HG03196 (cell line): ENCODE results near the gene LBX2.

Experiments used
- ATAC-seq: cut with Tn5 transposase; IDR thresholded peaks from one replicate; pipeline ENCODE4 v1.9.1; 2021; ENCODE audit not compliant: unreplicated experiment

Gene LBX2

GRCh38 chr2:74526649-74527230 lies 27.3 kb upstream of the LBX2 start:
- ATAC-seq: no peak

DNA sequence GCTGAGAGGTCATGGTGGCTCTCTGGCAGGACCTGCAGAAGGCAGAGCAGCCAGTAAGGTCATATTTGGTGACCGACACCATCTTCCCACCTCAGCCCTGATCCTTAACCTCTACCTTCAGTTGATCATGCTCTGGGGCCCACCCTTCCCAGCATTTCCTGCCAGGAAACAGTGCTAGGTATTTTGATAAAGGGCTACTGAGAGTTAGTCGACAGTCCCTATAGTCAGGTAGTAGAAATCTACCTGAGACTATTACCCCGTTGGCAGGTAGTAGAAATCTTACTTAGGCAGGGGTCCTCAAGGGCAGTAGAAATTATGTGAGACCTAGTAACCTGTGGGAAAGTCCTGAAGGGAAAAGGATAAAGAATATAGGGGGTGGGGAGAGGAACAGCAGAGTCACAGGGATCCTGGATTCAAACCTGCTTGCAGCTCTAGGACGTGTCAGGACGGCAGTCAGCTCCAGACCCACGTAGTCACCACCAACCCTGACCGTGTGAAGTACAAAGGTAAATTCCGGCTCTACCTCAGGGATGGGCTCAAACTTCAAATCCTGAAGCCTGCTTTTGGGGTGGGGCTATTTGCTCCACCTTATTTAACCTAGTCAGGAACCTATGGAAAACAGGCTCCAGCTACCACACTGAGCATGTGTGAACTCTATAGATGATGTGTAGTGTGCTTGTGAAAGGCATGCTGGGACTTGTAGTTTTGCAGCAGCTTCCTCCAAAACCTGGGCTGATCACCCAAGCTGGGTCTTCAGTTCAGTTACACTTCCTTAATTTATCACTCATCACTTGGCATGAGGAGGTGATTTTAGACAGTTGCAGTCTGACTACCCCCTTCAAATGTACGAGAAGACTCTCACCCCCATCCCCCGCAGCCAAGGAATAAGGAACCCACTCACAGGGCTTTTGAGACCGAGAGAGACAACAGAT lies 26.6 kb upstream of the LBX2 start, which contains the start of gene DQX1:
DQX1 (minus strand) TSS at position 515 of the 932 bp plus-strand sequence; CDS start at position 13, 502 bp downstream.
- ATAC-seq: no peak

DNA sequence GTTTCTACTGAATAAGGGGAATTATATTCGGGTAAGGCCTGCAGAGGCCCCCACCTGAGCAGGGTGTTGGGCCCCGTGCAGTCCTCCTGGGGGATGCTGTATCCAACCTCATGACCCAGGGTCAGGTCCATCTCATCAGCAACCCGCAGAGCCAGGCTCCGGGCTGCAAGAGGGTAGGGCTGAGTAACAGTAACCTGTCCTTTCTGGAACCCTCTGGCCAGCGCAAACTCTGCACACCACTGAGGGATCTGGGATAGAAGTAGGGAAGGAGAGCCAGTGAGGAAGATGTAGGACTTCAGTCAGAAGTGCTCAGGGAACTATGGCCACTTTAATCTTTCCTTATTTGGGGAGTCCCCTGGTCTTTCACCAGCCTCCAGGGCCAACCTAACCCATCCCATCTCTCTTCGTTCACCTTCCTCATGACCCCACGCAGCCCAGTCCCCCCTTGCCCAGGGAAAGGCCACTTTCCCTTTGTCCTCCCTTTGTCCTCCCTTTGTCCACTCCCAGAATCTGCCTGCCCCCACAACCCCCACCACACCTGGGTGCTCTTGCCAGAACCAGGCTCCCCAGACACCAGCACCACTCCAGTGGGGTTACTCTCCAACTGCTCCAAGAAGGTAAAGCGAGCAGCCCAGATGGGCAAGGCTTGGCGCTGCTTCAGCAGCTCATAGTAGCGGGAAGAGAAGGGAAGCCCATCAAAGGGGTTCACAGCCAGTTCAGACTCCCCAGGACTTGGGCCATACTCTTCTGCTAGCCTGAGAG lies 25.7 kb upstream of the LBX2 start:
- ATAC-seq: no peak

DNA sequence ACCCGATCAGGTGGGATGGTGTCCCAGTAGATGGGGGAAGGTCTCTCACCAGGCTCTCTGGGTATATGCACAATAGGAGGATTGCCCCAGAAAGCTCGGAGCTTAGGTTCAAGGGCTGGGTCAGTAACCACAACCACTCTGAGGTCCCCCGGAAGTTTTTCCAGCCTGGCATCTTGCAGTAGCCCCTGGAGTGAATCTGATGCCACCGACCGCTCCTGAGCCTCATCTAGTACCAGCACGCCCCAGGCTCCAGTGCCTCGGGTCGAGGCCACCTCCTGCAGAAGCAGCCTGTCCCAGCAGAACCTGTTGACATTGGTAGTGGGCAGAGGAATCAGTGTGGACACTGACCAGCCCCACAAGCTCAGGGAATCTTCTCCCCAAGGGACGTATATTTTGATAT lies 24.6 kb upstream of the LBX2 start:
- ATAC-seq: no peak

- no peak for ATAC-seq
Observed at GRCh38 chr2:74522516-74522915, 23.1 kb upstream of the LBX2 start.

GRCh38 chr2:74516650-74517049 lies 17.2 kb upstream of the LBX2 start:
- no peak for ATAC-seq

- ATAC-seq: no peak
Observed at GRCh38 chr2:74515981-74516633, 16.7 kb upstream of the LBX2 start.

- ATAC-seq: no peak
Observed at GRCh38 chr2:74515271-74515980, 16.0 kb upstream of the LBX2 start.

- ATAC-seq: no peak
Observed at GRCh38 chr2:74514368-74515270, 15.2 kb upstream of the LBX2 start, which contains the start of gene TLX2. Gene TLX2 (plus strand): TSS chr2:74514450. CDS start chr2:74514807, 357 bp downstream.

GRCh38 chr2:74513605-74514367 lies 14.4 kb upstream of the LBX2 start:
- ATAC-seq: no peak

DNA sequence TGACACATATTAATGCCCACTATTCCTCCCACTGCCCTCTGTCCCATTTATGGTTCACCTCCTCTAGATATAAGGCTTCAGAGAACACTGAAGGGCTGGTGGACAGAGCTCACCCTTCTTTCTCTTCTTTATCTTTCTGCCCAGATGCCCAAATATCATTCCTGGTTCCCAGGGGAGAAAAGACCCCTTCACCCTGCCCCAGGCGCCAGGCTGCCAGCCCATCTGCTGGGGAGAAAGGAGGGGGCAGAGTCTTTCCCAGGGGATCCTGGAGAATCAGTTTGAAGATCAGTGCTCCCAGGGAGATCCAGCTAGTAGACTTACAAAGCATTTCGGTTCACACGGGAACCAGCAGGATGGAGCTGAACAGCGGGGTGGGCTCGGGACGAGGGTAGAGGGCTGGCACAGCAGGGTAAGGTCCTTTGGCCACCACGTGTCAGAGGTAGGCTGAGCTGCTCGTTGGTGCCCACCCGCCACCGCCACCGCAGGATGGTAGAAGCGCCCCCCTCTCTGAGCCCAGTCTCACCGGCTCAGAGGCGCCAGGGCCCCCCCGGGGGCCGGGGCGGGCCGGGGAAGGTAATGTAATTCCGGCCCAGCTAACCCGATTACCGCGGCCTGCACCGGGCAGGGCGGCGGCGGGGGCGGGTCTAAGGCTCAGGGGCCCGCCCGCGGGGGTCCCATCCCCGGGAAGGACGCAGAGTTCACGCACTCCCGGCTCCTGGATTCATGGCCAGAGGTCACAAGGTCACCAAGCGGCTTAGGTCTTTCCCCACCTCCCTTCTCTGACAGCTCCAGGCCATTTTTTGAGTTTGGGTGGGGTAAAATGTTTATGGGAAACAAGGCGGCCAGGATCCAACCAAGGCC lies 13.6 kb upstream of the LBX2 start:
- ATAC-seq: no peak

DNA sequence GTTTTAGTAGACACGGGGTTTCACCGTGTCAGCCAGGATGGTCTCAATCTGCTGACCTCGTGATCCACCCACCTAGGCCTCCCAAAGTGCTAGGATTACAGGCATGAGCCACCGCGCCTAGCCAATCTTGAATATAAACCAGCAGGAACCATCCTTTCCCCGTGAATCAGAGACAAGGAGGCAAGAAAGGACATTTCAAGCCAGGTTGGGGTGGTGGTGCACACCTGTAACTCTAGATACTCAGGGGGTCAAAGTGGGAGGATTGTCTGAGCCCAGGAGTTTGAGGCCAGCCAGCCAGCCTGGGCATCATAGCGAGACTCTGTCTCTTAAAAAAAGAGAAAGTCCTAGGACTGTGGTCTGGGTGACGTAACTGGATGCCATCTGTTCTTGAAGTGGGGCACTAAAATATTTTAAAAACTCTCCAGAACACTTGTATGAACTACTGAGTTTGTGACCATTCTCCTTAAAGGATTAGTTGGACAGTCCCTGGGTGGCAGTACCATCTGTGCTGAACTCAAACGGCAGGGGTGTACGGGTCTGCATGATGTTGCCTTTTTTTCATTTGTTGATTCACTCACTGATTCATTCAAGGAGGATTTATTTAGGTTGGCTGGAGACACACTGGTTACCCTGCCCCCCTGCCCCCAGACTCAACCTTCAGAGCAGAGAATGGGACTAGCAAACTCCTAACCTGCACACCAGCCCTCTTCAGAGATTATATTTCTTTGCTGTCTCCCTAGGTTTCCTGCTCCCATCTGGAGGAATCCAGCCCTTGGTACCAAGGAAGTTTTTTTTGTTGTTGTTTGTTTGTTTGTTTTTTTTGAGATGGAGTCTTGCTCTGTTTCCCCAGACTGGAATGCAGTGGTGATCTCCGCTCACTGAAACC lies 11.9 kb upstream of the LBX2 start:
- no peak for ATAC-seq

DNA sequence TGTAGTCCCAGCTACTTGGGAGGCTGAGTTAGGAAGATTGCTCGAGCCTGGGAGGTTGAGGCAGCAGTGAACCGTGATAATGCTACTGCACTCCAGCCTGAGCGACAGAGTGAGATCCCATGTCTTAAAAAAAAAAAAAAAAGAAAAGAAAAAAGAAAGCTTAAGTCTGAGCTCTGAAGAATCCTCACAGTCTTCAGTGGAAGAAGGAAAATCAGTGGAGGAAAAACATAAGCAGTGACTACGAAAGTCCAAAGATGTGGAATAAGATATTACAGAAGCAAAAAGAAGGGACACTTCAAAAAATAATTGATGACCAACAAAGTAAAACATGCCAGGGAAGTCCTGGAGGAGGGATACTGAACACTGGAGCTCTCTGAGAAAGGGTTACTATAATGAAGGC lies 10.9 kb upstream of the LBX2 start:
- no peak for ATAC-seq

- peak; percentile 3 for ATAC-seq
Observed at GRCh38 chr2:74507926-74508520, 8.6 kb upstream of the LBX2 start.

DNA sequence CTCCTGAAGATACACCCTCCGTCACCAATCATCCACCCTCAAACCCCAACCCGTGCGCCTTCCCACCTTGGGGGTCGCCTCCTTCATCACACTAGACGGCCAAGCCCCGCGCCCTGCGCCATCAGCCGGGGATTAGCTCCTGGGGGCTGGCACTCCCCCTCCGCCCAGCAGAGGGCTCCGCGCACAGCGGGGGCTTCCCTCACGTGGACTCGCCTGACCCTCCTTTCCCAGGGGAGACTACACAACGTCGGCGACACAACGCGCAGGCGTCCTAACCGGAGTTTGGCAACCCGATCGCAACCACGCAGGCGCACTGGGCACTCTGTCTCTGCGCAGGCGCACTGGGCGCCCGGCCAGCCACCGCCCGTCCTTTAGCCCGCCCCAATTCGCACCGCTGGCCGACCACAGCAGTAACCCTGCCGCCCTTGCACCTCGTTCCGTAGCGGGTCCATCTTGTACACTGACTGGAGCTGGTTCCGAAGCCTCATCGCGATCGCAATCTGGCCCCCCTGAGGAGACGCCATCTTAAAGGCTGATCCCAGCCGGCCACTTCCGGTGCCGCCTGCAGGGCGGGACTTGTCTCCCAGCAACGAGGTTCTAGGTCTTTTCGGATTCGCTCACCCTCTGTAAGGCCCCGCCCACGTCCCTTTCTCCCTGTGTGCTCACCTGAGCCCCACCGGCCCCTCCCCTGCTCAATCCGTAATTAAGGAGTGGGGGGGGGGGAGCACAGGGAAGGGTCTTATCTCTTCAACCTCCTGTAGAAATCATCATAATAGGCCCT lies 7.9 kb upstream of the LBX2 start, which contains the start of gene PCGF1:
PCGF1 (minus strand) TSS at position 551 of the 781 bp plus-strand sequence; CDS start at position 524, 27 bp downstream.
- peak; percentile 75 for ATAC-seq
